ENCODE measurements around the gene UNK. TPM values are rescaled to one million over a fixed set of nuclear protein-coding genes. Genes with fewer than 3 reads are reported as not detected.
"Not testable (repeated sequence)": the region's sequence is repeated elsewhere in the genome, so short reads cannot be mapped to it uniquely, and the experiment has no call there.

The UNK gene
- total and polyA plus RNA-seq, 5 experiments from 2014 or later, result 24.4 to 57.7 (median 26.9) TPM

DNA sequence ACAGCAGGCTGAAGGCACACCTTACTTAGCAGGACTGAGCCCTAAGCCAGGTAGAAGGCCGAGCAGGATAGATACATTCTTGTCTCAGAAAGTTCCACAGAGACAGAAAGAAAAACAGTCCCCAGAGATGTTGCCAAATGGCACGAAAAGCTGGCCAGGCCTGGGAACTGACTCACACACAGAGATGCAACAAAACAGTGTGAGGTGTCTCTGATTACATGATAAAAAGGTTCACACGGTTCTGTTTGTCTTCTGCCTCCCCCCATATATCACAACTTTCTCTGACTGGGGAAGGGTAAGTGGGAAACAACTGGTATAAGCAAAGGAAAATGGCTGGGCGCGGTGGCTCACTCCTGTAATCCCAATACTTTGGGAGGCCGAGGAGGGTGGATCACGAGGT is 68.8 kb downstream of the UNK start:
- DNase-seq (no peak), ATAC-seq (no peak)
- Mint-ChIP-seq H3K27me3 (no peaks in the 10 kb centered on the region), H3K27ac (peak overlapping the region in 8 of 10 donors; percentile 25 to 81 (median 54)), H3K9me3 (no peaks in the 10 kb centered on the region), H3K36me3 (peaks cover 0 to 33% (median 4%) of the 10 kb centered on the region in 3 donors), H3K4me1 (peaks cover 7 to 47% (median 27%) of the 10 kb centered on the region in 4 donors), H3K4me3 (peak overlapping the region in 7 of 10 donors; percentile 8 to 65 (median 48))
- POLR2A ChIA-PET, result interaction anchor here (0.6 to 14.7 kb wide), 15 partner anchors 8 to 883 kb away, joined by 3 to 288 read pairs (median 15); partner anchors contain the start of genes GALK1, TRIM47, TRIM65 and UNC13D

DNA sequence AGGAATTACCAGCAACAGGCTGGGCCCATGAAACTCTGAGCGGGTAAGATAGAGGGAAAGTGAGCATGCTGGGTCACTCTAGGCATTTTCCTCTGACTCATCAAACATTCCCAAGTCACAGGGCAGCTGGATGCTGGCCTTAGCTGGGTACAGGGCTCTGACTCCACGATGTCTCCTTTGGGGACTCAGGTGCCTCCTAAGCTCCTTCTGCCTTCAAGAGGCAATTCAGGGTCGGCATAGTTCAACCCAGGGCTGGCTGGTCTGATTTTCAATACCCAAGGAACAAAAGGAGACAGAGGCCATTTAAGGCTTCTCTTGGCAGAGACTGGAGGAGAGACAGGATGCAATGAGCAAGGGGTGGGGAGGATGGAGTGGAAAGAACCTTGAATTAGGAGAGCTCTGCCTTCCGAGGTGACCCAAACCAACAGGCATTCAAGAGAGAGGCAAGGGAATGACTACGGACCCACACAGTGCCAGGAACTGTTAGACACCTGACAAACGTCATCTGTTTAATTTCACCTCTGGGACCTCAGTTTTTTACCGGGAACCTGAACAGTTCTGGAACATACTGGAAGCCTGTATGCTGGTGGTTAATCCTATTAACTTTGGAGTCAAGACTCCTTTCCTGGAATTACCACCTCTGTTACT is 69.6 kb downstream of the UNK start:
- no peak for DNase-seq
- Mint-ChIP-seq H3K4me3 (no peak overlapping the region), H3K27ac (no peak overlapping the region), H3K4me1 (peaks cover 6 to 49% (median 27%) of the 10 kb centered on the region in 4 donors), H3K36me3 (peaks cover 0 to 28% (median 3%) of the 10 kb centered on the region in 3 donors), H3K9me3 (no peaks in the 10 kb centered on the region), H3K27me3 (no peaks in the 10 kb centered on the region)
- no peak for ATAC-seq
- POLR2A ChIA-PET, result interaction anchor here (0.5 to 14.7 kb wide), 26 partner anchors 9 to 882 kb away, joined by 3 to 288 read pairs (median 8); partner anchors contain the start of genes GALK1, MRPL38, TRIM47 and TRIM65

DNA sequence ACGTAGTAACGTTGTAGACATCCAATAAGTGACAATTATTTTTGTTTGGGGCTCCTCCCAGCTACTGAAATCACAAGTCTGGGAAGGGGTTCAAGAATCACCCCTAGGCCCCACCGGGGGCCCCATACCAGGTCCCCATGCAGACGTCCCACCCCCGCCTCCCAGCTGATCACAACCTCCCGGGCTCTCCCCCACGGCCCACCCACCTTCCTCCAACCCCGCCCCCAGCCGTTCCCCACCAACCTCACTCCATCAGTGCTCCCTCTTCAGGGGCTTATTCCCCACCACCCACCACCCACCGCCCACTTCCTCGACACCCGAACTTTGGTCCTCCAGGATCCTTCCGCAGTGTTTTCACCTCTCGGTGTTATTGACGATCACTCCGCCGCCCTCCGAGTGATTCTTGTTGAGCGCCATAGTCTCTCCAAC is 70.3 kb downstream of the UNK start:
- POLR2A ChIA-PET, result interaction anchor here (0.5 to 14.7 kb wide), 43 partner anchors 10 to 882 kb away, joined by 3 to 288 read pairs (median 6); partner anchors contain the start of genes GALK1, MRPL38, PRPSAP1 and RECQL5
- H3K27me3 Mint-ChIP-seq, result no peaks in the 10 kb centered on the region
- ATAC-seq, result peak; percentile 12 to 24
- DNase-seq, result peak in 1 of 10 donors; percentile 65
- no peak overlapping the region for H3K4me3 Mint-ChIP-seq
- H3K4me1 Mint-ChIP-seq, result peaks cover 6 to 45% (median 28%) of the 10 kb centered on the region in 4 donors
- no peaks in the 10 kb centered on the region for H3K9me3 Mint-ChIP-seq
- H3K27ac Mint-ChIP-seq, result no peak overlapping the region
- H3K36me3 Mint-ChIP-seq, result peaks cover 0 to 21% (median 0%) of the 10 kb centered on the region in 3 donors

DNA sequence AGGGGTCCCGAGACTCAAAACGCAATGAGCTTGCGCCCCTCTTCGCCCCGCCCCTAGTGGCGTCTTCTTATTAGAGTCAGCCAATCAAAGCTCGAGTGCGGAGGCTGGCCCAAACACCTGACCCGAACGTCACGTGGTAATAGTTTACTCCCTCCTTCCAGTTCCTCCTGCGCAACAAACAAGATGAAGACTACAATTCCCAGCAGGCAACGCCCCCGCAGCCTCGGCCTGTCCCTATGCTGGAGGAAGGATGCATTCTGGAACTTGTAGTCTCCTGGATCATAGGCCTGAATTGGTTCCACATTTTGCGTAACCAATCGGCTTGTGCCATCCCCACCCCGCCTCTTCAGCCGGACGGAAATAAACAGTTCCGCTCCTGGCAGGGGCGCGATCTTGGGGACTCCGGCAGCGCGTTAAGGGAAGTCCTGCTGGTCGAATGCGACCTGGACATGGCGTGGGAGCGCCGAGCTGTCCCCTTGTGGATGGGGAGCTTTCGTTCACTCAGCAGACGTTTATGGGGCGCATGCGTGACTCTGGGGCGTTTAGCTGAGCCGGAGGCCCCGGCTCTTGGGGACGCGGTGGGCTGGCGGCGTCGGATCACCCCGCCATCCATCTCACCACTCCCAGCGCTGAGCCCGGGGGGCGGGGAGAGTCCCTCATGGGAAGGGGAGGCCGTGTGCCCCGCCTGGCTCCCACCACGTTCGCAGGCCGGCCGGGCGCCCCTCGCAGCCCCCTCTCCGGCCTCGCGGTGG is 70.9 kb downstream of the UNK start, which contains the start of gene WBP2:
Gene WBP2, minus strand, starts transcription at position 26 of the 752 bp plus-strand sequence. CDS start 38 bp downstream, outside the sequence.
- H3K4me1 Mint-ChIP-seq, result peaks cover 6 to 45% (median 28%) of the 10 kb centered on the region in 4 donors
- POLR2A ChIA-PET, result interaction anchor here (0.6 to 14.7 kb wide), 45 partner anchors 9 to 880 kb away, joined by 3 to 288 read pairs (median 6); partner anchors contain the start of genes ACOX1, GALK1, MRPL38 and PRPSAP1
- DNase-seq (peak; percentile 90 to 99 (median 98)), ATAC-seq (peak; percentile 87 to 91)
- peaks cover 0 to 15% (median 0%) of the 10 kb centered on the region in 3 donors for H3K36me3 Mint-ChIP-seq
- no peaks in the 10 kb centered on the region for H3K27me3 Mint-ChIP-seq
- H3K4me3 Mint-ChIP-seq, result peak within 1 kb of the TSS in 2 of 10 donors; percentile 90 to 95
- H3K9me3 Mint-ChIP-seq, result no peaks in the 10 kb centered on the region
- peak within 1 kb of the TSS in 6 of 10 donors; percentile 90 to 97 (median 92) for H3K27ac Mint-ChIP-seq

DNA sequence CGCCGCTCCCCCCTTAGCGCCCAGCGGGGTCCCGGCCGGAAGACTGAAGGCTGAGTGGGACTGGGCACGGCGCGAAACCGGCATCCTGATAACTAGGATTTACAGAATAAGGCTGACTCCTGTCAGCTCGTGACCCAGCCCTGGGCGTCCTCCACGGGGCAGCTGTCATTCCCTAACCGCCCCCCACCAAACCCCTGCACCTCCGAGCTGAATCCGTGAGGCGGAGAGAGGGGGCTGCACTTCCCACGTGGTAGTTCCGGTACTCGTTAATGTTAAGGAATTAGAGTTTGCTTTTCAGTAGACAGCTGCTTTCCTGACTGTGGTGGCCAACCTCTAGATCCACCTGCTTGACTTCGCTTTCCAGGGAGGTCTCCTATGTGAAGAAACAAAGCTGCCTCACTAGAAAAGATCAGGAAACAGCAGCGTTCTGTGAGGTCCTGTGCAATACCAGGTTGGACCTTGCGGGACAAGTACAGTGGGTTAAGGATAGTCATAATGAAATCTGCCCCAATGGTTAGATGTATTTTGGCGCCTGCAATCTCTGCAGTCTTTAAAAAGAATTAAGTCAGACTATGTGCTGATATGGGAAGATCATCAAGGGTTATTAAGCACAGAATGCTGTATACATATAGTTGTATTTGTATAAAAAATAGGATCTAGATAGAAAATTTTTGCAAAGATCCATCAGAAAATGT is 71.6 kb downstream of the UNK start:
- no peak for ATAC-seq
- DNase-seq, result no peak
- peak overlapping the region in 2 of 10 donors; percentile 90 to 95 for H3K4me3 Mint-ChIP-seq
- peak overlapping the region in 6 of 10 donors; percentile 90 to 97 (median 92) for H3K27ac Mint-ChIP-seq
- H3K36me3 Mint-ChIP-seq, result peaks cover 0 to 8% (median 0%) of the 10 kb centered on the region in 3 donors
- POLR2A ChIA-PET, result interaction anchor here (0.6 to 14.7 kb wide), 30 partner anchors 8 to 500 kb away, joined by 3 to 288 read pairs (median 8); partner anchors contain the start of genes ACOX1, GALK1, MRPL38 and PRPSAP1
- H3K9me3 Mint-ChIP-seq, result no peaks in the 10 kb centered on the region
- no peaks in the 10 kb centered on the region for H3K27me3 Mint-ChIP-seq
- H3K4me1 Mint-ChIP-seq, result peaks cover 8 to 45% (median 29%) of the 10 kb centered on the region in 4 donors

DNA sequence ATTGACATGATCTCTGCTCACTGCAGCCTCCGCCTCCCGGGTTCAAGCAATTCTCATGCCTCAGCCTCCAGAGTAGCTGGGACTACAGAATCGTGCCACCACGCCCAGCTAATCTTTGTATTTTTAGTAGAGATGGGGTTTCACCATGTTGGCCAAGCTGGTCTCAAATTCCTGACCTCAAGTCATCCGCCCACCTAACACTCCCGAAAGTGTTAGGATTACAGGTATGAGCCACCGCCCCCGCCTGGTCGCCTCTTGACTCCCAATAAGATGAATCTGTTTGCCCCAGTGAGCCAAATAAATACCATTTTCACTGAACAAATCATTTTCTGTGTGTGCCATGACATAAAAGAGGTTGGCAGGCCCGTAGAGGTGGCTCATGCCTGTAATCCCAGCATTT is 74.8 kb downstream of the UNK start:
- Mint-ChIP-seq H3K4me1 (peaks cover 10 to 39% (median 24%) of the 10 kb centered on the region in 4 donors), H3K27ac (peak overlapping the region in 1 of 10 donors; percentile 8)
- H3K36me3 Mint-ChIP-seq, DNase-seq, H3K9me3 Mint-ChIP-seq, ATAC-seq, H3K4me3 Mint-ChIP-seq, H3K27me3 Mint-ChIP-seq: not testable (repeated sequence)
- POLR2A ChIA-PET, result interaction anchor here (0.6 to 14.7 kb wide), 5 partner anchors 15 to 147 kb away, joined by 3 to 288 read pairs (median 17); partner anchors contain the start of genes TRIM47, TRIM65 and UNC13D

DNA sequence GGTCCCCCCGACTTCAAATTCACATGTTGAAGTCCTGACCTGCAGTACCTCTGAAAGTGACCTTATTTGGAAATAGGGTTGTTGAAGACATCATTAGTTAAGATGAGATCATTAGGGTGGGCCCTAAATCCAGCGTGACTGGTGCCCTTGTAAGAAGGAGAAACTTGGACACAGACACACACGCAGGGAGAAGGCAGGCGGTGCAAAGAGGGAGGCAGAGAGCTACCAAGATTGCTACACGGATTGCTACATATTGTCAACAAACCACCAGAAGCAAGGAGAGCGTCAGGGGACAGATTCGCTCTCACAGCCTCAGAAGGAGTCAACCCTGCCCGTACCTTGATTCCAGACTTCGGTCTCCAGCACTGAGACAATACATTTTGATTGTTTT is 77.3 kb downstream of the UNK start:
- no peak overlapping the region for H3K4me3 Mint-ChIP-seq
- POLR2A ChIA-PET, result interaction anchor here (0.6 to 14.7 kb wide), 6 partner anchors 14 to 108 kb away, joined by 3 to 288 read pairs (median 4); partner anchors contain the start of genes GALK1, TRIM47, UNC13D and UNK
- no peak overlapping the region for H3K27ac Mint-ChIP-seq
- H3K4me1 Mint-ChIP-seq, result peaks cover 9 to 43% (median 30%) of the 10 kb centered on the region in 4 donors
- H3K9me3 Mint-ChIP-seq, result no peaks in the 10 kb centered on the region
- H3K36me3 Mint-ChIP-seq, result no peaks in the 10 kb centered on the region
- no peaks in the 10 kb centered on the region for H3K27me3 Mint-ChIP-seq
- ATAC-seq, result no peak
- DNase-seq, result no peak

DNA sequence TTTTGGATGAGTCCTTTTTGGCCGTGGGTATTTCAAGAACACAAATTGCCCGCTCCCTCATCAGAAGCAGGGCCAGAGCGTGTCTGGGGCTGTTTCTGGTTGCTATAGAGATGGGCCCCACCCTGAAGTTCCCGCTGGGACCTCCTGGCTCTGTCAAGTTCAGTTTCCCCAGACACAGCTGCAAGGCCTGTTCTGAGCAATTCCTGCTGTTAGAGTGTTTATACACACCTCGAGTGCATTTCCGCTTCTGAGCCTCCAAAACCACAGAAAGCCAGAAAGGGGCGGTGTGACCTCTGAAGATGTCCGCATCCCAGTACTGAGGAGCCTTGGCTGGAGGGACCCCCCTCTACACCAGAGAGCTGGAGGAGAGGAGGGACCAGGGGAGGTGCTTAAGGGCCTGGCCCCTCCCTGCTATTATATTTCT is 79.9 kb downstream of the UNK start:
- peak; percentile 70 to 79 for ATAC-seq
- POLR2A ChIA-PET, result interaction anchor here (0.7 to 14.7 kb wide), 5 partner anchors 9 to 114 kb away, joined by 4 to 288 read pairs (median 8); partner anchors contain the start of genes ACOX1, TEN1, TRIM47 and WBP2
- peaks cover 9 to 30% (median 23%) of the 10 kb centered on the region in 4 donors for H3K4me1 Mint-ChIP-seq
- no peaks in the 10 kb centered on the region for H3K36me3 Mint-ChIP-seq
- peak in 3 of 10 donors; percentile 26 to 41 (median 37) for DNase-seq
- H3K4me3 Mint-ChIP-seq, result peak overlapping the region in 7 of 10 donors; percentile 14 to 50 (median 36)
- peak overlapping the region; percentile 47 to 90 (median 72) for H3K27ac Mint-ChIP-seq
- H3K9me3 Mint-ChIP-seq, result no peaks in the 10 kb centered on the region
- no peaks in the 10 kb centered on the region for H3K27me3 Mint-ChIP-seq

DNA sequence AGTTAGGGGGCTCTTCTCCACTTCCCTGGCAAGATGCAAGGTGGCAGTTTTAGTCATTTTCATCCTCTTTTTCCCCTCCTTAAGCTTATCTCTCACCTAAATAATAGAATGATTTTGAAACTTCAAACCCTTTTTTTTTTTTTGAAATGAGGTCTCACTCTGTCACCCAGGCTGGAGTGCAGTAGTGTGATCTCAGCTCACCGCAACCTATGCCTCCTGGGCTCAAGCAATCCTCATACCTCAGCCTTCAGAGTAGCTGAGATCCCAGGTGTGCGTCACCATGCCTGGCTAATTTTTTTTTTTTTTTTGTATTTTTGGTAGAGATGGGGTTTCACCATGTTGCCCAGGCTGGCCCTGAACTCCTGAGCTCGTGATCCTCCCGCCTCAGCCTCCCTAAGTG is 80.3 kb downstream of the UNK start:
- H3K9me3 Mint-ChIP-seq, H3K27me3 Mint-ChIP-seq, DNase-seq, H3K36me3 Mint-ChIP-seq: not testable (repeated sequence)
- POLR2A ChIA-PET, result interaction anchor here (0.8 to 14.7 kb wide), 4 partner anchors 9 to 114 kb away, joined by 4 to 288 read pairs (median 11); partner anchors contain the start of genes ACOX1, TEN1, TRIM47 and WBP2
- peak overlapping the region in 4 of 10 donors; percentile 14 to 50 (median 45) for H3K4me3 Mint-ChIP-seq
- H3K4me1 Mint-ChIP-seq, result peaks cover 9 to 30% (median 22%) of the 10 kb centered on the region in 4 donors
- peak overlapping the region in 8 of 10 donors; percentile 35 to 90 (median 64) for H3K27ac Mint-ChIP-seq
- ATAC-seq, result peak; percentile 39 to 41

DNA sequence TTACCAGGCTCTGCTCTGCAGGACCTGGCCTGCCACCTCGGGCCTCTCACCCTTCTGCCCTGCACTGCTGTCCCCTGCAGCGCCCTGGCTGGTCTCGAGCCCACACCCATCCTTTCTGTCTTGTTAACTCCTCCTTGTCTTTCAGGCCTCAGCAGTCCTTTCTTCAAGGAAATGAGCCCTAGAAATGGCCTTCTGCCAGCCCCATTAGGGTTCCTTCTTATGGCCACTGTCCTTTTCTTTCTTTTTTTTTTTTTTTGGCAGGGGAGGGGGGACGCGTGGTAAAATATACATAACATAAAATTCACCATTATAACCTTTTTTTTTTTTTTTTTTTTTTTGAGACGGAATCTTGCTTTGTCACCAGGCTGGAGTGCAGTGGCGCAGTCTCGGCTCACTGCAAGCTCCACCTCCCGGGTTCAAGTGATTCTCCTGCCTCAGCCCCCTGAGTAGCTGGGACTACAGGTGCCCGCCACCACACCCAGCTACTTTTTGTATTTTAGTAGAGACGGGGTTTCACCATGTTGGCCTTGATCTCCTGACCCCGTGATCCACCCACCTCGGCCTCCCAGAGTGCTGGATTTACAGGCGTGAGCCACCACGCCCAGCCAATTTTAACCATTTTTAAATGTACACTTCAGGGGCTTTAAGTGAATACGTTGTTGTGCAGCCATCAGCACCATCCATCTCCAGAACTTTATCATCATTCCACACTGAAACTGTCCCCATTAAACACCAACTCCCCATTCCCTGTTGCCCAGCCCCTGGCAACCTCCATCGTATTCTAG is 81.0 kb downstream of the UNK start:
- ATAC-seq, H3K27me3 Mint-ChIP-seq, H3K36me3 Mint-ChIP-seq, H3K9me3 Mint-ChIP-seq, DNase-seq: not testable (repeated sequence)
- POLR2A ChIA-PET, result interaction anchor here (0.6 to 14.7 kb wide), 3 partner anchors 10 to 63 kb away, joined by 3 to 288 read pairs (median 4); partner anchors contain the start of genes TRIM47 and WBP2
- H3K4me3 Mint-ChIP-seq, result peak overlapping the region in 1 of 10 donors; percentile 26
- peaks cover 9 to 30% (median 22%) of the 10 kb centered on the region in 4 donors for H3K4me1 Mint-ChIP-seq
- H3K27ac Mint-ChIP-seq, result peak overlapping the region in 6 of 10 donors; percentile 25 to 90 (median 72)

Measured in naive thymus-derived CD8-positive, alpha-beta T cell (primary cell).